Stomach (tissue), 4 donors: ENCODE data around the gene SNTG2.

Experiments
- CTCF ChIP-seq, 7 experiments: fragments of 450-650 bp in 4 of 7; fragments of 200-600 bp in 3 of 7; sonication (generic) in 3 of 7; IDR thresholded peaks; one replicate each; pipeline ENCODE4 v1.5.1; 2016 to 2019; ENCODE audit warnings: antibody characterized with exemption in 7 of 7, control low read depth in 2 of 7, mild to moderate bottlenecking in 1 of 7
- POLR2A ChIP-seq, 4 donors: fragments of 450-650 bp; IDR thresholded peaks; one replicate each; pipeline ENCODE4 v1.6.1; 2016; ENCODE audit warnings: antibody characterized with exemption in 4 of 4, control low read depth in 2 of 4, mild to moderate bottlenecking in 1 of 4, moderate library complexity in 1 of 4
- POLR2AphosphoS5 ChIP-seq, 3 donors: sonication (generic); formaldehyde crosslinking; IDR thresholded peaks; one replicate each; pipeline ENCODE4 v1.6.1; 2016; ENCODE audit warnings: antibody characterized with exemption in 3 of 3

DNA sequence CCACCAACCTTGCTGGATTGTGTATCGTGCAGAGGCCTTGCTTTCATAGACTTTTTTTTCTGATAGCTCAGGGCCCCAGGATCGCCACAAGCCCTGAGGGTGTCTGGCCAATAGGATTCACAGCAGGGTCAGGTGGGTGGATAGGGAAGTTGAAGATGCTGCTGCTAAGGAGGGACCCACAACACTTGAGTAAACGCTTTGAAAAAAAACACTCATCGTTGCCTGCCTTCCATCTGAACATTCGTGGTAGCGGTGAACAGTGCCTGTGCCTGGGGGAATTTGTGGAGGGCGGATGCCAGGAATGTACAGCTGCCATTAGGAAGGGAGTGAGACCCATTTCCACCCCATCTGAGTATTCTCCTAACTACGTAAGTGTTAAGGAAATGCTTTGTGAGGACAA is 358.0 kb downstream of the SNTG2 start:
- TF ChIP-seq CTCF (IDR thresholded peaks at IDR 0.05) (no peak), POLR2AphosphoS5 (IDR thresholded peaks at IDR 0.05) (no peak), POLR2A (IDR thresholded peaks at IDR 0.05) (no peak)
